Activated T-cell treated with anti-CD3 and anti-CD28 coated beads for 48 hours (primary cell): Measurements from ENCODE around the gene CLSTN3.
"Not testable (repeated sequence)": the region's sequence is repeated elsewhere in the genome, so short reads cannot be mapped to it uniquely, and the experiment has no call there.

Experiments used
- DNase-seq: peaks from one replicate; pipeline ENCODE4 v3.0.0-alpha.2; 2020; ENCODE audit warnings: low read depth

CLSTN3 gene

GRCh38 chr12:7103837-7104584 is 26.2 kb upstream of the CLSTN3 start:
- DNase-seq, result no peak

DNA sequence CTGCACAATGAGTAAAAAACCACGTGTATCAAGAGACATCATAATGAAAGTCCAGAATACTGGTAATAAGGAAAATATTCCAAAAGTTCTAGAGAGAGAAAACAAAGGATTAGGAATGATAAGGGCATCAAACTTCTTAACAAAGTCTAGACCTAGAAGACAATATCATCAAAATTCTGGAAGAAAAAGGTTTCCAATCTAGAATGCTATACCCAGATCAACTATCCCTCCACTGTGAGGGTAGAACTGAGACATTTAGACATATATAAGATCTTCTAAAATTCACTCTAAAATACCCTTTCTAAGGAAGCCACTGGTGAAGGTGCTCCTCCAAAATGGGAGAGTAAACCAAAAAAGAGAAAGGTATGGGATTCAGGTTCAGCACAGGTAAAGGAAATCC is 24.1 kb upstream of the CLSTN3 start:
- no peak for DNase-seq

GRCh38 chr12:7107181-7107580 is 23.0 kb upstream of the CLSTN3 start:
- DNase-seq, result not testable (repeated sequence)

DNA sequence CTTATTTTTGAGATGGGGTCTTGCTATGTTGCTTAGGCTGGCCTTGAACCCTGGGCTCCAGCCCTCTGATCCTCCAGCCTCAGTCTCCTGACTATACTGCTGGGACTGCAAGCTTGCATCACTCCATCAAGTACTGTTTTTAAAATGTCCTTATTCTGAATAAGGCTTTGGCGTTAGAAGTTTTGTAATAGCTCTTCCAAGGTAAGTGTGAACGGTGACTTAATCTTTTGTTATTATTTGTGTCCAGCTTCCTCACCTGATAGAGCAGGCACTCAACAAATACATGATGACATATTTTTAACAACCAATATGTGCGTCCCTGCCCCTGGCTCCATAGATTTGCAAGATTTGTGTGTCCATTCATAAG is 22.6 kb upstream of the CLSTN3 start:
- no peak for DNase-seq

DNA sequence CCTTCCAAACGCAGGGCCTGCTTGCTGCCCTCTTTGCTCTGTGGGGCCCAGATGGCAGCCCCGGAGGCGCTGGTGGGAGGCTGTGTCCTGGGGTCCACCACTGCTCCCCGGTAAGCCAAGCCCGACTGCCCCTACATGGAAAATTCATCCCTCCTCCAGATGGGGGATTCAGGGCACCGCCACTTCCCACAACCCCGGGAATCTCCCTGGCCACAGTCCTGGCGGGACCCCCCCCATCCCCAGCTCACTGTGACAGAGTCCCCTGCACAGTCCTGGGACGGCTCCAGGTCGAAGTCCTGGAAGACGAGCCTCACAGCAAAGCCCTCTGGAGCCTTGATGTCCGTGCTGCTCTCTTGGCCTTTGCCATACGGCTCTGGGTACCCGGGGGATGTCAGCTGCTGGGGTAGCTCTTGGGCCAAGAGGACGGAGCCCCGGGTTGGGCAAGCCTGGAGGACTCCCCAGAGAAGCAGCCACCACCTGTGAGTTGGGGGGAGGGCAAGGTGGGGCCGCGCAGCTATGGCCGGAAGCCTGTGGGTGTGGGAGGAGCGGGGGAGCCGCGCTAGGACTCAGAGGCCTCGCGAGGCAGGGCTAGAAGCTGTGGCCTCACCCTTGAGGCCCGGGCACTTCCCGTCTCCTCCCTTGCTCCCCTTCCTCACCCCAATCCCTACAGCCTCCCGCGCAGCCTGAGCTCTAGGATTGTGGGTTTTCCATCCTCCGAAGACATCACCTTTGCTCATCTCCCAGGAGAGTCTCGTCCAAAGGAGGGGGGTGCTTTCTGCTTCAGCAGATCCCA is 22.0 kb upstream of the CLSTN3 start:
- peak; percentile 76 for DNase-seq

DNA sequence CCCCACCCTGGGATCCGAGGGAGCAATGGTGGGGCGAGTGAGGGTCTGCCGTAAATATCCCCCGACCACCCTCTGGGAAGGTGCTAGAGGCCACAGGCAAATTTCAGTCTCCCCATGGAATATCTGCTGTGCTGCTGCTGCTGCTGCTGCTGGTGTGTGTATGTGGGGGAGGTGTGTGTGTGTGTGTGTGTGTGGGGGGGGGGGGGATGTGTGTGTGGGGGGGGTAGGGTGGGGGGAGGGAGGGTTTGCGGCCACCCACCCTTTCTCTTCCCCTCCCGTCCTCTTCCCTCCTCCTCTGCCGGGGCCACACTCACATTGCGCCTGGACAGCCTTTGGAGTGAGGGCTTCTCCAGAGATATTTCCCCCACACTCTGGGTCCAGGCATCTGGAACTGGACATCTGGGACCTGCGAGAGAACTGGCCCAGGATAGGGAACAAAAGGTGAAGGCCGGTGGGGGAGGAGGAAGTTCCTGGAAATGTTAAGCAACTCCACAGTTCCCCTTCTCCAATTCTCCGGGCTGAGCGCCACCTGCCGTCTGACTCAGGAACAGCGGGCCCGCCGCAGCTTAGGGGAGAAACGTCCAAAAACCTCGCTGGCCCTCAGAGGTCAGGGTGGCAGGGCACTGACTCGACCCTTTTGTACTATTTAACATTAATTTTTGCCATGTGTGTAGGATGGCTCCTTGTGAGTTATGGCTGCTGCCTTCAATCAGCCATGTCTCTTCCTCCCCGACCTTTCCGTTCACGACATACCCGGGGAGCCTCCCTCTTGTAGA is 21.2 kb upstream of the CLSTN3 start, which contains the start of gene C1RL:
C1RL (minus strand) TSS at position 419 of the 776 bp plus-strand sequence; CDS start at position 385, 34 bp downstream.
- peak; percentile 80 for DNase-seq

DNA sequence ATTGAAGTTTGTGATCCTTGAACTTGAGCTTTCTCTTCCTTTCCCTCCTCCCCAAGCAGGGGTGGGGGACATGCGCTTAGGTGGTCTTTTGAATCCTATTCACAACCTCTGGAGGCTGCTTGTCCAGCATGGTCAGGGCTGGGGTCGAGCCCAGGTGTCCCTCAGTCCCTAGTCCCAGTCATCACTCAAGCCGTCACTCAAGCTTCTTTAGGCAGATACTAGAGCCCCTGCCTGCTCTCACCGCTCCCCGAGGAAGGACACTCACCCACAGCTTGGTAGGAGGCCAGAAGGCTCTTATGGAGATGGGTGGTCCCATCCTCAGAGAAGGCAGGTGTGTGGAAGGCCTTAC is 20.6 kb upstream of the CLSTN3 start:
- no peak for DNase-seq

GRCh38 chr12:7110661-7111060 is 19.5 kb upstream of the CLSTN3 start:
- DNase-seq, result no peak

DNA sequence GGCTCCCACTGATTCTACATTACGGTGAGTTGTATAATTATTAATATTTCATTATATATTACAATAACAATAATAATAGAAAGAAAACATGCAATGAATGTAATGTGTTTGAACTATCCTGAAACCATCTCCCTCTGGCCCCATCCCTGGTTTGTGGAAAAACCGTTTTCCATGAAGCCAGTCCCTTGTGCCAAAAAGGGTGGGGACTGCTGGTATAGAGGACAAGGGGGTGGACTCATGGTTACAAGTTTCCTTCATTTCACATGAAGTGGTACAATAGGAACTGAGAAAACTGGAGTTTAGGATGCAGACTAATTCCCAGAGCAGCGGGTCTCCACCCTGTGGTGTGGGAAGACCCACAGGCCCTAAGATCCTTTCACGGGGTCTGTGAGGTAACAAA is 18.1 kb upstream of the CLSTN3 start:
- DNase-seq, result no peak

- DNase-seq, result no peak
These were observed 16.7 kb upstream of the CLSTN3 start for GRCh38 chr12:7113389-7113871.

- DNase-seq, result no peak
These were observed 16.2 kb upstream of the CLSTN3 start for GRCh38 chr12:7114008-7114407.

DNA sequence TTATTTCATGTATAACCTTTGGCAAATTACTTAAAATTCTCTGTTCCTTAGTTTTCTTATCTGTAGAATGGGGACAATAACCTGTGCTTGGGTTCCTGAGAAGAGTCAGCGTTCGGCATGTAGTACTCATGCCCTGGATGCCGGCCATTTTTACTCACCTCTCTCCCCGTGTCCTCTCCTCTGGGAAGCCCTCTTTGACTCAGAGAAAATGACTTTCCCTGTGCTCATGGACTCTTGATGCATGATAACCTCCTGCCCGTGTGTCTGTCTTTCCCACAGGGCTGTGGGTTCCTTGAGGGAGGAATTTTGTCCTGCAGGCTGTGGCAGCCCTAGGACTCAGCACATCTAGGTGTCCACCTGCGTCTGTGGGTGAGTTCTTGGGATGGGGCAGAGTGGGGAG is 15.3 kb upstream of the CLSTN3 start:
- no peak for DNase-seq

- no peak for DNase-seq
These were observed 14.0 kb upstream of the CLSTN3 start for GRCh38 chr12:7116196-7116595.

GRCh38 chr12:7116916-7117315 is 13.3 kb upstream of the CLSTN3 start:
- no peak for DNase-seq

DNA sequence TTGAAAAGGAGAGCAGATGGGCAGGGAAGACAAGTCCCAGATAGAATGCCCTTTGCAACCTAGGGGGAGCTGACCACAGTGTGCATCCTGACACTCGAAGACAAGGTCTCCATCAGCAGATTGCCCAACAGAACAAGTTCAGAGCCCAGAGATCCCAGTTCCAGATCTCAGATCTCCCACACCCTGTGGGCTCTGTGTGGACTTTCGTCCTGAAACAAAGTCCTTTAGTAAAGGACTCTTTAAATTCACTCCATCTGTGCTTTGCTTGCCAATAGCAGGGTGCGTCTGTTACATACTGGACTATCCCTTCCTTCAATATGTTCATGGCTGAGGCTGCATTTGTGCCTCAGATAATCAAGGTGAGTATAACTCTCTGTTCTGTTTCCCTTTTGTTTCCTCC is 12.5 kb upstream of the CLSTN3 start:
- no peak for DNase-seq

- no peak for DNase-seq
These were observed 11.3 kb upstream of the CLSTN3 start for GRCh38 chr12:7118881-7119280.

DNA sequence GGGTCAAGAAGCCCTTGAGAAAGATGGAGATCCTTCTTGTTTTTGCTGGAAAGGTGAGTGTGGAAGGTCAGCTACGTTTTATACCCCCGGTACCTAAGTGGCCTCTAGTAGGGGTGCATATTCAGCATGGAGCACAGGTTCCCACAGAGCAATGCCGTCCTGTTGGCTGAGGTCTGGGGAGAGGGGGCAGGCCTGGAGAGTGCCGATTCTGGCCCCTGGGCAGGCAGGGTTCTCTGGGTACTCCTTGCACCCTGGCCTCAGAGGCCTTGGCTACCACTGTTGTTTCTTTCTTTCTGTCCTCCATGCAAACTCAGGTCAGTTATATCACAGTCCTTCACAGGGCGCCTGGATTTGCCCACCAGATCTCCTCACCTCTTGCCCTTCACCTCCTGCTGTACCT is 10.0 kb upstream of the CLSTN3 start:
- no peak for DNase-seq

DNA sequence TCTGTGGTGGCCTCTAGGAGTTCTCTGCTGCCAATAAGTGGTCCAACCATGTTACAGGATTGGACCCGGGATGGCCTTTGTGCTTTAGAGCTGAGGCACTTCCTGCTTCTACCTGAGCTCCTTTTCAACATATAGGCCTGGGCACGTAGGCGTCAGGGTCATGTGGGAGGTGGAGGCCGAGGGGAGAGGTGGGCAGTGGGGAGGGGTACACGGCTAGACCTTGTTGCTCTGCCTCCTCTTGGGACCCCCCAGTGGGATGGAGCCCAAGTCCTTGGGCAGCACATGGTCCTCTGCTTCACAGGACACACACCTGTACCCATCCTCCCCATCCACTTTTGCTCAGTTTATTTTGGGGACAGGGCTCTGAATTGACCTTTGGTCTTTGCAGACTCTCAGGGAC is 8.8 kb upstream of the CLSTN3 start:
- no peak for DNase-seq

- no peak for DNase-seq
These were observed 7.1 kb upstream of the CLSTN3 start for GRCh38 chr12:7122811-7123769.

- DNase-seq, result no peak
These were observed 6.2 kb upstream of the CLSTN3 start for GRCh38 chr12:7123806-7124522.
